T-helper 9 cell (primary cell): ENCODE data around the gene SLC25A11.
"Not testable (repeated sequence)": the region's sequence is repeated elsewhere in the genome, so short reads cannot be mapped to it uniquely, and the experiment has no call there.

Experiments used
- DNase-seq: peaks from one replicate; pipeline ENCODE4 v3.0.0-alpha.2; 2020

Gene SLC25A11

DNA sequence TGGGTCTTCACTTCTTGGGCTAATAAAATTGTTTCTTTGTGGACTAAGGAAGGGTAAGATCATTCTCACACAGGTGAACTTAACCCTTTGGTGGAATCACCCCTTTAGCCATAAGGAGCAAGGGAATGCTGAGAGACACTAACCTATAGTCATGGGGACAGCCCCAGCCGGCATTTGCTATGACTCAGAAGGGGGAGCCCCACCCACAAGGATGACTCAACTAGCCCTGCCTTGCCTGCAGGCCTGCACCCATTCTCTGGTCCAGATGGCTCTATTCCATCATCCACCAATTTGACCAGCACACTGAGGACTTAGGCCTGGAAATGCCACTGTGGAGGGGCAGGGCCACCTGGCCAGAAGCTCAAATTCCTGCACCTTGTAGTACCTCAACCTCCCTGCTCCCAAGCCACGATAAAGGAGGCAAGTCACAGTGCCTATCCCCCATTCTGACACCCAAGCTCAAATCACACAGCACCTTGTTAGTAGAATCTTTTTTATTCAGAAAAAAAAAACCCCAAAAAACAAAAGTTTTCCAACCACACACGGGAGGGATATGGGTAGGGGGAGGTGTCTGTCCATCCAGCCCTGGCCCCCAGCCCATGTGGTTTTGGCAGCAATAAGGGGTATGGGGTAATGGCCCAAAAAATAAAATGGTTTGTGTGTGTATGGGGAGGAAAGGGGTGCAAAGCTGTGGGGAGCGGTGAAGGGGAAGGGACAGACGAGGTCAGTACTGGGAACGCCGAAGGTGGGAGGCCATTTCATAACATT is 5.5 kb upstream of the SLC25A11 start:
- peak; percentile 64 for DNase-seq

DNA sequence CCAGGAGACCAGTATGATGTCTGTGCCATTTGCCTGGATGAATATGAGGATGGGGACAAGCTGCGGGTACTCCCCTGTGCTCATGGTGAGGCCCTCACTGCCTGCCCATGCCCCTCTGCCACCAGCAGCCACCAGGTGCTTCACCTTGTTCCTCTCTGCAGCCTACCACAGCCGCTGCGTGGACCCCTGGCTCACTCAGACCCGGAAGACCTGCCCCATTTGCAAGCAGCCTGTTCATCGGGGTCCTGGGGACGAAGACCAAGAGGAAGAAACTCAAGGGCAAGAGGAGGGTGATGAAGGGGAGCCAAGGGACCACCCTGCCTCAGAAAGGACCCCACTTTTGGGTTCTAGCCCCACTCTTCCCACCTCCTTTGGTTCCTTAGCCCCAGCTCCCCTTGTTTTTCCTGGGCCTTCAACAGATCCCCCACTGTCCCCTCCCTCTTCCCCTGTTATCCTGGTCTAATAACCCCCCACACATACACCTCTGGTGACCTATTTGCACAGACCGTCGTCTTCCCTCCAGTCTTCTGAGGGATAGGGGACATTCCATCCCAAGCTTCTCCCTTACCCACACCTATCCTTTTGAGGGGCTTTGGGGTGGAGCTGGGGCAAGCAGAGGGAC is 4.8 kb upstream of the SLC25A11 start:
- no peak for DNase-seq

DNA sequence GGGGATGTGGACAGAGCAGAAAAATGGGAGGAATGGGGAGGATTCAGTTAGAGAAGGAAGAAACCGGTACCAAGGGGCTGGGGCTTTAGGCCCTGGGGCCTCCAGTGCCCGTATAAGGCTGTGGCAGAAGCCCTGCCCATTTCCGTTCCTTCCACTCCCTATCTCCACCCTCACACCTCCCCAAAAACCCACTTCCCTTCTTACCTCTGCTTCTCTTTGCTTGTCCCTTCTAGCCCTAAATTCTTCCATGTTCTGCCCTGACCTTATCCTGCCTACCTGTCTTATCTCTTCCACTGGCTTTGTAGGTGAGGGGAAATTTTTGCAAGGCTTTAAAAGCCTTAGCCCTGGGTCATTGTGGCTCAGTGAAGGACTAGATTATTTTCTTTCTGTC is 4.3 kb upstream of the SLC25A11 start:
- peak; percentile 31 for DNase-seq

DNA sequence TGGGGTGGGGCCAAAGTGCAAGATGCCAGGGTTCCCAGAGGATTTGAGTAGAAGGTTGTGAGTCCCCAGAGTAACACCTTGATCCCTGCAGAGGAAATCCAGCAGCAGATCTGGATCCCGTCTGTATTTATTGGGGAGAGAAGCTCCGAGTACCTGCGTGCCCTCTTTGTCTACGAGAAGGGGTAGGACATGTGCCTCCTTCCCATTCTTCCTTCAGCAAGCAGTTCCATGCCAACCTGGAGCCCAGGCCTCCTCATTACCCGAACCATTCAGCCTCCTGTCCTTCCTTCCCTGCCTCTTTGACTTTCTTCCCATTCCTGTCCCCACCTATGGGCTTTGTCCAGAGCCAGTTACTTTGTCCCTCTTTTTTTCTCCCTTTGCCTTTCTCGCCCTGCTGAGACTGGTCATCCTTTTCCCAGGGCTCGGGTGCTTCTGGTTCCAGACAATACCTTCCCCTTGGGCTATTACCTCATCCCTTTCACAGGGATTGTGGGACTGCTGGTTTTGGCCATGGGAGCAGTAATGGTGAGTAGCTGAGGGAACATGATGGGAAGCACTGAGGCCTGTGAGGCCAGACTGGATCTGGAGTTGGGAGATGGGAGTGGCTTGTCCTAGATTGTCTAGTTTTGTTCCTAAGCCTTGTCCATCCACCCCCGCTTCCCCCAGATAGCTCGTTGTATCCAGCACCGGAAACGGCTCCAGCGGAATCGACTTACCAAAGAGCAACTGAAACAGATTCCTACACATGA is 3.1 kb upstream of the SLC25A11 start:
- DNase-seq: no peak

DNA sequence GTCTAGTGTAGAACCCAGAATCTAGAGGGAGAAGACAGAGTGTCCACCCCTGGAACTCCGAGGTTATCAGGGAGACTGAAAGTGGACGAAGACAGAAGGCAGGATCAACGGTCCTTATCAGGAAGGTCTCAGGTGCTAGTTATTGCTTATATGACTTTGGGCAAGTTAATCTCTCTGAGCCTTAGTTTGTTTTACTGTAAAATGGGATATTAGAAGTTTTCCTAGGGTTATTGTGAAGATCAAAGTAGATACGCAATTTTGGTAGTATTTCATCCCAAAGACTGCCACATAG is 1.4 kb upstream of the SLC25A11 start:
- no peak for DNase-seq

DNA sequence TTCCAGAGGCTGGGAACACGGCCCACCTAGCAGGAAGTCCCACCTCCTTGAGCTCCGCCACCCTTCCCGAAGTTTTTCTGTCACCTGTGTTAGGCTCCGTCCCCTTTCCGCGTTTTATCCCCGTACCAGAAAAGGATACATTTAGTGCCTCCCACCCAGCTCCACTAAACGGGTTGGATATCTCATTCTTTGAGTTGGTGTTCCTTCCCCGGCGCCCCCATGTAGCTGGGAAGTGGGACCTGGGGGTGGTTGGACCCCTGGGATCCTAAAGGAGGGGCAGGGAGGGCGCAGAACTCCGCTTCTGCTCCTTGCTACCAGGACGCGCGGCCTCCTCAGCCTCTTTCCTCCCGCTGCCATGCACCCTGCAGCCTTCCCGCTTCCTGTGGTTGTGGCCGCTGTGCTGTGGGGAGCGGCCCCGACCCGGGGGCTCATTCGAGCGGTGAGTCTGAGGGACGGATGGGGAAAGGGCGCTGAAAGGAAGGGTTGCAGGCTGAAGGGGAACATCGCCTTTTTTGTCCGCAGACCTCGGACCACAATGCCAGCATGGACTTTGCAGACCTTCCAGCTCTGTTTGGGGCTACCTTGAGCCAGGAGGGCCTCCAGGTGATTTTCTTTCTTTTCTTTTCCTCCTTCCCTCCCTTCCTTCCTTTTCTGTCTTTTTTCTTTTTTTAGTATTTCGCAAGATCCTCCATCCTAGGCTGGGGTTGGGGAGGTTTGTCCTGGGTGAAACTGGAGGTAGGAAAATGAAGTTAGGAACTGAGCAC is 891 bp upstream of the SLC25A11 start:
- peak; percentile 36 for DNase-seq

DNA sequence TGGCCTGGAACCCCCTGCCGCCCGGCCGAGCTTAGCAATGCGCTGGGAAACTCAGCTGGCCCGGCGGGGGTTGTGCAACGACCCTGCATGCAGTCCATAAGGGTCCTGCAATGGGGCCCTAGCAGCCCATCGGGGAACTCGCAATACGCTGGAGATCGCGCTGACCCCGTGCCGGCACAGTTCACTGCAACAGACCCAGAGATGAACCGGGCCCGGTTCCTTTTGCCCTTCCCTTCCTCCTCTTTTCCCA is 375 bp downstream of the SLC25A11 start:
- DNase-seq: no peak

DNA sequence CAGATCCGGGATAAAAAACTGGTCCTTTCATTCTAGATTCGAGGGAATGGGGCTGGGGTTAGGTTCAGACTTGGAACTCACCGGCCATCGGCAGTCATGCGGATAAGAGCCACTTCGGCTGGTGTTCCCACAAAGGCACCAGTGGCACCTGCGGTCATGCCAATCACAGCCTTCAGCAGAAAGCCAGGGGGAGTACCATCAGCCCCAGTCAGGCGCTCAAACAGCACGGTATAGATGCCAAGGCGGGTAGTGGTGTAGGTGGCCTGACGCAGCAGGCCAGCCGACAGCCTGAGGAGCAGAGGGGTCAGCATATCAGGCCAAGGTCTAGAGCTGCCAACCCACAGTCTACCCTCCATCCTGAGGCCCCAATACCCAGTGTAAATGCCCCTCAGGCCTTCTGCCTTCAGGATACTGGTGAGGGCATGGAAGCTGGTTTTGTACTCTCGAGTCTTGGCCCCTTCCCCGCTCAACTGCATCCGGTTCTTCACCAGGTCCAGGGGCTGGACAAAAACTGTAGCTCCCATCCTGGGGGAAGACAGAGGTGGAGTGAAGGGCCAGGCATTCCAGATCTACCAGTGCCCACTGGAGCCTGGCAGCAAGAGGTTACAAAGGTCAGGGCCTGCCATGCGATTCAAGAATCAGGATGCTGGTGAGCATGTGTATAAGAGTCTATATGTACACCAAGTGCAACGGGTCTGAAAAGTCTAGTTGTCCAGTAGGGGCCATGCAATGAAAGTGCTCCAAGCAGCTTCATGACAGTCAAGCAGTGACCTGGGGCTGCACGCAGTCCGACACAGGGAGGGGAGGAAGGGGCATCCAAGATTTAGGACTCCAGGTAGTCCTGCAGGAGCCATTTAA is 929 bp downstream of the SLC25A11 start:
- no peak for DNase-seq

DNA sequence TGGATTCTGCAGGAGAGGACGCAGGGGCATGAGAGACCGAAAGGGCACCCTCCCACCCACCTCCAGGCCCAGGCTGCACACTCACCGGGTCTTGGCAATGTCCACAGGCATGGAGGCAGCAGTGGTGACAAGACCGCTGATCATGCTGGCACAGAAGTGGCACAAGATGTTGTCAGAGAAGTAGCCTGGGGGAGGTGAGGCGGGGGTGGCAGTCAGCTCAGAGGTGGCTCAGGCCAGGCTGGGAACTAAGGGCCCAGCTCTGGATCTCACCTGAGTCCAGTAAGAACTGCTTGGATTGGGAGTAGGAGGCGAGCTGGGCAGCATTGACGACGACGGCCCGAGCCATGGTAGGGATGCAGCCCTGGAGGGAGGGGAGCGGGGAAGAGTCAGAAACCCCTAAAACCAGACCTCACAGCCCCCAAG is 1.8 kb downstream of the SLC25A11 start:
- DNase-seq: no peak

DNA sequence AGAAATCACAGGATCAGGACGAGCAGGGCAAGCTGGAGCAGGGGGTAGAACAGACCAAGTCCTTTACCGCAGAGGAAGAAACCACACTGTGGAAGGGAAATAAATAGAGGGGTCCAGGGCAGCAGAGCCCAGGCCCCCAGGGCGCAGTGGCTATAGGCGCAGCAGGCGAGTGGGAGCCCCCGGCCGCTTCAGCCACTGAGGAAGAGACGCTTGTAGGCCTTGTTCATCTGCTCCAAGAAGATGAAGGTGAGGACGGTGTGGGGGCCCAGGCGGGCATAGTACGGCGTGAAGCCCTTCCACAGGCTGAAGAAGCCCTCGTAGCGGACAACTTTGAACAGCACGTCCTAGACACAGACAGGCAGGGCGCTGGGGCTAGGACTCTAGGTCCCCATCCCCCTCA is 2.3 kb downstream of the SLC25A11 start:
- DNase-seq: no peak

DNA sequence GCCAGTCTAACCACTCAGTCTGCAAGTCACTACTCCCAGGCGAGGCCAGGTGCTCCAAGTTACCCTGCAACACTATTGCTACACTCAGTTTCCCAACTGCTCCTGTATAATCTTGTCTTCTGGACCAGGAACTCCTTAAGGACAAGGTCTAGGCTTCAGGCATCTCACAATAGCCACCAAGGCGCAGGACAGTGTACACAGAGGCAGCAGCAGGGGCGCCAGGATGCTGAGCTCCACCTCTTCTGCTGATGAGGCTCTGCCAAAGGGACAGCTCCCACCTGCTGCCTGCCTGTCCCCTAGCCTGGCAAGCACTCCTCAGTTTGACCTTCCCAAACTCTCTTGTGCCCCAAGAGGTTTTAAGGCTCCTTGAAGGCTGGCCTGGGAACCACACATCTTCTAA is 3.4 kb downstream of the SLC25A11 start:
- no peak for DNase-seq

DNA sequence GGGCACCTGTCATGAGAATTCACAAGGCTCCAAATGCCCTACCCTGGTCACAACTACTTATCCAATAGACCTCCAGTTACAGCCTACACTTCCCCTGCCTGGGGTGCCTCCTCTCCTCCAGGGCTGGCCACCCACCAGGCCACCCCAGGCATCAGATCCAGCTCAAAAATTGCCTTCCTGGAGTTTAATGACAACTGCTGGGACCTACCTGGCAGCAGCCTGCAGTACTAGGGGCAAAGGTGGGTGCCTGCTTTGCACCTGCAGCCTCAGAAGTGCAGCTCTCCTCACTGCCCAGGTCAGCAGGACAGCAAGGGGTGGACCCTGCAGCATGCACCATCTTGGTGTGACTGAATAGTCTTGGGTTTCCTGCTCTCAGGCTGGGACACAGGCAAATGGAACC is 4.2 kb downstream of the SLC25A11 start:
- no peak for DNase-seq

DNA sequence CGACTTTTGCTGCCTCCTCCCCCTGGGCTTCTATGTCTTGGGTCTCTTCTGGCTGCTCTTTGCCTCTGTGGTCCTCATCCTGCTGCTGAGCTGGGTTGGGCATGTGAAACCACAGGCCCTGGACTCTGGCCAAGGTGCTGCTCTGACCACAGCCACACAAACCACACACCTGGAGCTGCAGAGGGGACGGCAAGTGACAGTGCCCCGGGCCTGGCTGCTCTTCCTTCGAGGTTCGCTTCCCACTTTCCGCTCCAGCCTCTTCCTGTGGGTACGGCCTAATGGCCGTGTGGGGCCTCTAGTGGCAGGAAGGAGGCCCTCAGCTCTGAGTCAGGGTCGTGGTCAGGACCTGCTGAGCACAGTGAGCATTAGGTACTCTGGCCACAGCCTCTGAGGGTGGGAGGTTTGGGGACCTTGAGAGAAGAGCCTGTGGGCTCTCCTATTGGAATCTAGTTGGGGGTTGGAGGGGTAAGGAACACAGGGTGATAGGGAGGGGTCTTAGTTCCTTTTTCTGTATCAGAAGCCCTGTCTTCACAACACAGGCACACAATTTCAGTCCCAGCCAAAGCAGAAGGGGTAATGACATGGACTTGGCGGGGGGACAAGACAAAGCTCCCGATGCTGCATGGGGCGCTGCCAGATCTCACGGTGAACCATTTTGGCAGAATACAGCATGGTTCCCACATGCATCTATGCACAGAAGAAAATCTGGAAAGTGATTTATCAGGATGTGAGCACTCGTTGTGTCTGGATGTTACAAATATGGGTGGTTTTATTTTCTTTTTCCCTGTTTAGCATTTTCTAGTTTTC is 5.5 kb downstream of the SLC25A11 start:
- DNase-seq: no peak

DNA sequence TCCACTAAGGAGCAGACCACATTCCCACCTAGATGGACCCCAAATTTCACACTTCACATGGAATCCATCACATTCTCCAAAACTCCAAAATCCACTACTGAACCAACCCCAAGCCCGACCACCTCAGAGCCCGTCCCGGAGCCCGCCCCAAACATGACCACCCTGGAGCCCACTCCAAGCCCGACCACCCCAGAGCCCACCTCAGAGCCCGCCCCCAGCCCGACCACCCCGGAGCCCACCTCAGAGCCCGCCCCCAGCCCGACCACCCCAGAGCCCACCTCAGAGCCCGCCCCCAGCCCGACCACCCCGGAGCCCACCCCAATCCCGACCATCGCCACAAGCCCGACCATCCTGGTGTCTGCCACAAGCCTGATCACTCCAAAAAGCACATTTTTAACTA is 6.2 kb downstream of the SLC25A11 start:
- DNase-seq: no peak

DNA sequence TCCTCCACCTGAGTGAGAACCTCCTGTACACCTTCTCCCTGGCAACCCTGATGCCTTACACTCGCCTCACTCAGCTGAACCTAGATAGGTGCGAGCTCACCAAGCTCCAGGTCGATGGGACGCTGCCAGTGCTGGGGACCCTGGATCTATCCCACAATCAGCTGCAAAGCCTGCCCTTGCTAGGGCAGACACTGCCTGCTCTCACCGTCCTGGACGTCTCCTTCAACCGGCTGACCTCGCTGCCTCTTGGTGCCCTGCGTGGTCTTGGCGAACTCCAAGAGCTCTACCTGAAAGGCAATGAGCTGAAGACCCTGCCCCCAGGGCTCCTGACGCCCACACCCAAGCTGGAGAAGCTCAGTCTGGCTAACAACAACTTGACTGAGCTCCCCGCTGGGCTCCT is 7.1 kb downstream of the SLC25A11 start:
- DNase-seq: no peak

DNA sequence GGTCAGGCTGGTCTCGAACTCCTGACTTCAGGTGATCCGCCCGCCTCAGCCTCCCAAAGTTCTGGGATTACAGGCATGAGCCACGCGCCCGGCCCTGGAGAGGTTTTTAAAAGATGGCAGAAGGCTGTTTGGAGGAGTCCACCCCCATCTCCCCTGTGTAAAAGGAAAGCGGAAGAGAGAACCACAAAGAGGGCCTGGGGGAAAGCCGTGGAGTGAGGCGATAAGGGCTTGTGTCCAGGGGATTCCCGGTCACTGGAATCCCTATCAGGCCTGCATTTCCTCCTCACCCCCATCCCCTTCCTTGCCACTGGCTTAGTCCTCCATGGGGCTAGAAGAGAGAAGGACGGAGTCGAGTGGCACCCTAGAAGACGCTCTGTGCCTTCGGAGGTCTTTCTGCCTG is 7.9 kb downstream of the SLC25A11 start, which contains the start of gene GP1BA:
Gene GP1BA, plus strand, starts transcription at position 315 of the 400 bp plus-strand sequence. CDS start 328 bp downstream, outside the sequence.
- DNase-seq: no peak

DNA sequence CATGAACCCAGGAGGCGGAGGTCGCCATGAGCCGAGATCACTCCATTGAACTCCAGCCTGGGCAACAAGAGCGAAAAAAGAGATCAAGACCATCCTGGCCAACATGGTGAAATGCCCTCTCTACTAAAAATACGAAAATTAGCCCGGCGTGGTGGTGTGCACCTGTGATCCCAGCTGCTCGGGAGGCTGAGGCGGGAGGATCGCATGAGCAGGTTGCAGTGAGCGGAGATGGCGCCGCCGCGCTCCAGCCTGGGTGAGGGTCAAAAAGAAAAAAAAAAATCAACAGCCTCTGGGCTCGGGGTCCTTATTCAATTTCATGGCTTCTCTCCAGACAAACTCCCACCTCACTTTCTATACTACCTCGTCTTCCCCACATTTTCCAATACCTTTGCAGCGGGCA is 11.0 kb downstream of the SLC25A11 start:
- DNase-seq: no peak

DNA sequence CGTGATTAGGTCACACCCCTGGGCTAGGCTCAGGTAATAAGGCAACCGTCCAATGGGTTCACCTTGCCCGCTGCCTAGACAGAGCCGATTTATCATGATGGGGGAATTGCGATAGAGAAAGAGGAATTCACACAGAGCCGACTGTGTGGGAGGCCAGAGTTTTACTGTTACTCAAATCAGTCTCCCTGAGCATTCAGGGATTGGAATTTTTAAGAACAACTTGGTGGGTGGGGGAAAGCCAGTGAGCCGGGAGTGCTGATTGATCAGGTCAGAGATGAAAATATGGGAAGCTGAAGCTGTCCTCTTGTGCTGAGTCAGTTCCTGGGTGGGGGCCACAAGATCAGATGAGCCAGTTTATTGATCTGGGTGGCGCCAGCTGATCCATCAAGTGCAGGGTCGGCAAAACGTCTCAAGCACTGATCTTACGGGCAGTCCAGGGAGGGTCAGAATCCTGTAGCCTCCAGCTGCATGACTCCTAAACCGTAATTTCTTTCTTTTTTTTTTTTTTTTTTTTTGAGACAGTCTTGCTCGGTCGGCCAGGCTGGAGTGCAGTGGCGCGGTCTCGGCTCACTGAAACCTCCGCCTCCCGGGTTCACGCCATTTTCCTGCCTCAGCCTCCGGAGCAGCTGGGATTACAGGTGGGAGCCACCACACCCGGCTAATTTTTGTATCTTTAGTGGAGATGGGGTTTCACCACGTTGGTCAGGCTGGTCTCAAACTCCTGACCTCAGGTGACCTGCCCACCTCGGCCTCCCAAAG is 13.1 kb downstream of the SLC25A11 start:
- DNase-seq: not testable (repeated sequence)

DNA sequence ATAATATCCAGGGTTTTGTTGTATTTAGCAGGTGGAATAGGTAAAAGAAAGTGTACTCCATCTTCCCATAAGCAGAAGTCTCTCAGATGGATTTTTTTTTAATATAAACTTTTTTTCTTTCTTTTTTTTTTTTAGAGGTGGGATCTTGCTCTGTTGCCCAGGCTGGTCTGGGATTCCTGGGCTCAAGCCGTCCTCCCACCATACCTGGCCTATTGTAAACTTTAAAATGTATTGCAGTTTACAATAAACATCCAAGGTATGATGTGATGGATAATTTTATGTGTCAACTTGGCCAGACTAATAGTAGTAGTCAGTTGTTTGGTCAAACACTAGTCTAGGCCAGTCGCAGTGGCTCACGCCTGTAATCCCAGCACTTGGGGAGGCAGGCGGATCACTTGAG is 18.5 kb downstream of the SLC25A11 start:
- no peak for DNase-seq

DNA sequence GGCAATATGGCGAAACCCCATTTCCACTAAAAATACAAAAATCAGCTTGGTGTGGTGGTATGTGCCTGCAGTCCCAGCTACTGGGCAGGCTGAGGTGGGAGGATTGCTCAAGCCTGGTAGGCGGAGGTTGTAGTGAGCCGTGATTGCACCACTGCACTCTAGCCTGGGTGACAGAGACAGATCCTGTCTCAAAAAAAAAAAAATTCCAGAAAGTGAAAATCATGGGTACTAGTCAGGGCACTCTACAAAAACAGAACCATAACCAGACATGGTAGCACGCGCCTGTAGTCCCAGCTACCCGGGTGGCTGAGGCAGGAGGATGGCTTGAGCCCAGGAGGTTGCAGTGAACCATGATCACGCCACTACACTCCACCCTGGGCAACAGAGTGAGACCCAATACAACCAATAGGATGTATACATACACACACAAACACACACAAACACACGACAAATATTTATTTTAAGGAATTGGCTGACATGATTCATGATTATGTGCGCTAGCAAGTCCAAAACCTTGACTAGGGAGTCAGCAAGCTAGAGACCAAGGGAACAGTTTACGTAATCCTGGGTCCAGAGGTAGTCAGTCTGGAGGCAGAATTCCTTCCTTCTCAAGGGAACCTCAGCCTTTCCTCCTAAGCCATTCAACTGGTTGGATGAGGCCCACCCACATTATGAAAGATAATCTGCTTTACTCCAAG is 19.3 kb downstream of the SLC25A11 start:
- no peak for DNase-seq
